SH-SY5Y (cell line): ENCODE results near the gene AEBP2.

Experiments
- GATA2 ChIP-seq: IDR thresholded peaks from 2 replicates; pipeline ENCODE4 v1.6.1; 2011; ENCODE audit warnings: mild to moderate bottlenecking, low read depth, low read length
- GATA3 ChIP-seq: IDR thresholded peaks from 2 replicates; pipeline ENCODE4 v1.6.1; 2011; ENCODE audit warnings: low read depth, mild to moderate bottlenecking, low read length, moderate library complexity

- no peak for TF ChIP-seq GATA2
- no peak for TF ChIP-seq GATA3
These were observed 8.1 kb downstream of the AEBP2 start for GRCh38 chr12:19447386-19447785.
